Activated T-helper 17 cell treated with anti-CD3 and anti-CD28 coated beads, Interleukin-2, amount 50 U/mL, for 72 hours (primary cell): ENCODE measurements around the gene GPR31. TPM values are rescaled to one million over a fixed set of nuclear protein-coding genes. Genes with fewer than 3 reads are reported as not detected.

Experiments used
- ATAC-seq: fragments of 150-1000 bp; cut with Tn5 transposase; replicated peaks from 2 replicates; pipeline ENCODE4 v1.10.0; 2021; ENCODE audit warnings: mild to moderate bottlenecking, moderate library complexity
- H3K27ac Mint-ChIP-seq: one replicate; pipeline ENCODE4 v1.8.0; 2022; ENCODE audit warnings: mixed read lengths
- H3K27me3 Mint-ChIP-seq: one replicate; pipeline ENCODE4 v1.8.0; 2022; ENCODE audit warnings: mixed read lengths
- H3K36me3 Mint-ChIP-seq: one replicate; pipeline ENCODE4 v1.8.0; 2022; ENCODE audit warnings: low read depth, mild to moderate bottlenecking, mixed read lengths
- H3K4me1 Mint-ChIP-seq: one replicate; pipeline ENCODE4 v1.8.0; 2022; ENCODE audit warnings: mixed read lengths
- H3K4me3 Mint-ChIP-seq: one replicate; pipeline ENCODE4 v1.8.0; 2022; ENCODE audit warnings: mild to moderate bottlenecking, mixed read lengths
- H3K9me3 Mint-ChIP-seq: one replicate; pipeline ENCODE4 v1.8.0; 2022; ENCODE audit warnings: mixed read lengths
- total RNA-seq, 2 donors: library from RNA; stranded (reverse); gene quantifications; one replicate each; pipeline ENCODE4 v1.2.3, GENCODE V29; 2022

The GPR31 gene
- total RNA-seq, 2 donors from 2014 or later = not detected

DNA sequence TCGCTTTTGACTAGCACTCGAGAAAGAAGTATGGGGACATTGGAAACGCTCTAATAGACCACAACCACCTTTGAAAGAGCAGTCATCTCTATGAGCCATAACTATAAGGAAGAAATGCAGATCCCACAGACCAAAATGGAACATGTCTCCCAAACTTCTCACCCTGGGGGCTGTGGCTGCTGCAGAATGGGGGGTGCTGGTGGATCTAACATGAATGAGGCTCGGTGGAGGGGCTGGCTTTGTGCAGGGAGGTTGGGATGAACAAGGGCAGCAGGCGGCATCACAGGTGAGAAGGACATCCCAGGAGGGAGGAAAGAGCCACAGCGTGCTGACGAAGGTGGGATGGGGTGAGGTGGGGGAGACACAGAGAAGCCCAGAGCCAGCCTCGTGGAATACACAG lies 45.4 kb downstream of the GPR31 start:
- Mint-ChIP-seq H3K27me3 (no peaks in the 10 kb centered on the region), H3K9me3 (no peaks in the 10 kb centered on the region), H3K36me3 (peaks cover 61% of the 10 kb centered on the region), H3K4me1 (peaks cover 52% of the 10 kb centered on the region), H3K4me3 (peak overlapping the region; percentile 92), H3K27ac (peak overlapping the region; percentile 95)
- no peak for ATAC-seq

DNA sequence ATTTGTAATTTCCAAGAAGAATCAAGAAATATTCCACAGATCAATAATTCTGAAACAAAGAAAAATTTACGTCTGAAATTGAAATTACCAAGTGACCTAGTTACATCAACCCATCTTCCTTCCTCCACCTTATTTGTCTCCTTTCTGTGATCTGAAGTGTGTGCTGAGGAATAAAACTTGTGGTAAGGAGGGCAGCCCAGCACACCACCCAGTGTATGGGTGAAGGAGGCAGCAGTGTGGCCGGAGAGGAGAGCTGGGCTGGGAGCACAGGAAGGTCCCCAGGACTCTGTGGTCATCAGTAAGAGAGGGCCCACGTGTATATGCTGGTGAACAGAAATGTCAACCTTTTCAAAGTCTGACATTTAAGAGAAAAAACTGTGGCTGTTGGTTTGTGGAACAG lies 46.2 kb downstream of the GPR31 start:
- ATAC-seq = peak; percentile 27
- no peaks in the 10 kb centered on the region for H3K9me3 Mint-ChIP-seq
- peaks cover 53% of the 10 kb centered on the region for H3K36me3 Mint-ChIP-seq
- peaks cover 56% of the 10 kb centered on the region for H3K4me1 Mint-ChIP-seq
- peak overlapping the region; percentile 92 for H3K4me3 Mint-ChIP-seq
- H3K27me3 Mint-ChIP-seq = no peaks in the 10 kb centered on the region
- peak overlapping the region; percentile 95 for H3K27ac Mint-ChIP-seq

DNA sequence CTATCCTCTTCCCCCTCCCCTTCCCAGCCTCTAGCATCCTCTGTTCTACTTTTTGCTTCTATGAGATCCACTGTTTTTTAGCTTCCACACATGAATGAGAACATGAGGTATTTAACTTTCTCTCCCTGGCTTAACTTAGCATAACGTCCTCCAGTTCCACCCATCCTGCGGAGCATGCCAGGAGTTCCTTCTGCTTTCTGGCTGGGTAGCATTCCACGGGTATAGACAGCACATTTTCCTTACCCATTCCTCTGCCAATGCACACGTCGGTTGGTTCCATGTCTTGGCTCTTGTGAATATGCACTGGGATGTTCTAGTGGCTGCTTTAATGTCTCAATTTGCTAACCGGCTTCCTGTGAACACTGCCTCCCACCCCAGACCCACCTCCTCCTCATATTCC lies 48.1 kb downstream of the GPR31 start:
- Mint-ChIP-seq H3K4me1 (peaks cover 39% of the 10 kb centered on the region), H3K9me3 (no peaks in the 10 kb centered on the region), H3K36me3 (peaks cover 34% of the 10 kb centered on the region), H3K27ac (peak overlapping the region; percentile 20), H3K4me3 (peak overlapping the region; percentile 92), H3K27me3 (no peaks in the 10 kb centered on the region)
- no peak for ATAC-seq

DNA sequence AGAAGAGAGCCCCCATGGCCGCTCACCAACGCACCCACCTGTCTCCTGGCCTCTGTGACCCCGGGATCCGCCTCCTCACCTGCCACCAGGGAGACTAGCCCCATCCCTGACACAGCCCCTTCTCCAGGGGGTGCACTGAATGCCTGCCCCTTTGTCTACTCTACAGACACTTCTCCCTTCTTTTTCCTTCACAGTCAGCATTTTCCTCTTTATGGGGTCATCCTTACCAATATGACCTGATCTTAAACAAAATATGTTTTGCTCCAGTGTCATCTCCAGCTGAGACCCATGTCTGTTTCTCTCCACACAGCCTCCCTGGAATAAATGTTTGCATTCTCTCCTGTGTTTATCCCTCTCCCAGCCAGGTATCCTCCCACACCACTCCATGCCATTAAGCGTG lies 49.5 kb downstream of the GPR31 start:
- no peaks in the 10 kb centered on the region for H3K9me3 Mint-ChIP-seq
- no peaks in the 10 kb centered on the region for H3K27me3 Mint-ChIP-seq
- peak overlapping the region; percentile 54 for H3K27ac Mint-ChIP-seq
- ATAC-seq = no peak
- peaks cover 37% of the 10 kb centered on the region for H3K4me1 Mint-ChIP-seq
- peak overlapping the region; percentile 56 for H3K4me3 Mint-ChIP-seq
- peaks cover 20% of the 10 kb centered on the region for H3K36me3 Mint-ChIP-seq

DNA sequence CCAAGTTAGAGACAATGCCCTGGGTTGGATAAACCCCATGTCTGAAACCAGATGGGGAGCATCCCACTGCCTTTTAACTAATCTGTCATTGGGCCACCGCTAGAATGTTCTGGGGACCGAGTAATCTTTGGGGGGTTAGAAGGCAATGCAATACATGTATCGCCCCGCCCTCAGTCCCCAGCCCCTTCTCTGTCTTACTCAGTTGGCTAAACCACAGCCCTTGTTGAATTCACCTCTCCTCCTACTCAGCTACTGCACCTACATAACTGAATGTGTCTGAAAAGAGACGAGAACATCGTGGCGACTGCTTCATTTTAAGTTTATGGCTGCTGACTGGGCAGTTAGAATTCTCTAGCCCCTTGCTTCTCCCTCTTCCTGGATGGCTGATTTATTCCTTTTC lies 50.0 kb downstream of the GPR31 start:
- Mint-ChIP-seq H3K27me3 (no peaks in the 10 kb centered on the region), H3K4me3 (peak overlapping the region; percentile 56), H3K27ac (peak overlapping the region; percentile 54), H3K36me3 (peaks cover 15% of the 10 kb centered on the region), H3K4me1 (peaks cover 42% of the 10 kb centered on the region), H3K9me3 (no peaks in the 10 kb centered on the region)
- peak; percentile 57 for ATAC-seq

DNA sequence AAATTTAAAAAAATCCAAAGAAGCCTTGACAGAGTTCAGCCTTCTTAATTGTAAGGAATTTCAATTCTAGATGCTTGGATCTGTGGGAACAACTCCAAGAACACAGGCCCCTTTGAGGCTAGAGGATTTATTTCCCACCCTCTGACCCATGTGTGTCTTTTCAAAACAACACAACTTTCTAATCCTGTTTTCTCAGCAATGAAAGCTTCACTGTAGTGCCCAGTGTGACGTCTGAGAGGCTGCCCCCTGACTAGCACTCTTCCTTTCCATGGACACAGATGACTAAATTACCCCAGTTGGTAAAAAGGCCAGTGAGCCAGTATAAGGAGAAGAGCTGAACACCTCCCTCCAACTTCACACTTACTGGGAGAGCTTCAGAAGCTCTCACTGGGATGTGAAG lies 51.4 kb downstream of the GPR31 start:
- Mint-ChIP-seq H3K9me3 (no peaks in the 10 kb centered on the region), H3K4me1 (peaks cover 41% of the 10 kb centered on the region), H3K4me3 (no peak overlapping the region), H3K27ac (no peak overlapping the region), H3K36me3 (peaks cover 2% of the 10 kb centered on the region), H3K27me3 (no peaks in the 10 kb centered on the region)
- ATAC-seq = no peak

Other genes starting within 250 kb of the GPR31 start
- 100 to 1,000 TPM in 1 of 2 donors, 10 to 100 TPM in 1; 94.2 to 210 TPM for gene RNASET2, start 201.4 kb downstream of the GPR31 start, total RNA-seq
- 10 to 100 TPM; 24.7 to 29.0 TPM for gene CEP43, start 158.6 kb downstream of the GPR31 start, total RNA-seq
- gene CCR6, start 34.9 kb downstream of the GPR31 start, total RNA-seq = 10 to 100 TPM; 31.5 to 55.7 TPM
- not detected for gene UNC93A, start 133.3 kb upstream of the GPR31 start, total RNA-seq
- not detected for gene TTLL2, start 167.1 kb upstream of the GPR31 start, total RNA-seq